ENCODE results near the gene CAD.
A peak's percentile ranks its signal among the peaks of the same experiment; 100 is the strongest.

CAD gene

GRCh38 chr2:27212626-27213471 is 4.3 kb upstream of the CAD start:
- Histone ChIP-seq H3K9ac (ENCODE audit: insufficient read length) (peak overlapping the region; percentile 97), H3K27ac (peak overlapping the region; percentile 93), H3K9me3 (ENCODE audit: low read depth, low read length) (no peaks in the 10 kb centered on the region), H3K36me3 (ENCODE audit: insufficient read depth, low read length) (peaks cover 42% of the 10 kb centered on the region), H3K4me3 (peak overlapping the region; percentile 80)
- DNase-seq (ENCODE audit: low read depth, low spot score) = no peak
- TF ChIP-seq POLR2AphosphoS5 (IDR thresholded peaks at IDR 0.05; ENCODE audit: borderline replicate concordance, low read depth, low read length) (0 out of 2 replicates have a peak, but pooled peaks have one; percentile 36), EZH2 (IDR thresholded peaks at IDR 0.05) (no peak)

GRCh38 chr2:27214941-27215340 is 2.2 kb upstream of the CAD start:
- H3K27ac ChIP-seq = peak overlapping the region; percentile 93

GRCh38 chr2:27216416-27217137 is 592 bp upstream of the CAD start:
- peak overlapping the region; percentile 93 for H3K27ac ChIP-seq
- peaks cover 53% of the 10 kb centered on the region for H3K36me3 ChIP-seq (ENCODE audit: insufficient read depth, low read length)
- peak overlapping the region; percentile 85 for H3K4me3 ChIP-seq
- DNase-seq (ENCODE audit: low read depth, low spot score) = no peak
- no peak overlapping the region for H3K9ac ChIP-seq (ENCODE audit: insufficient read length)
- H3K9me3 ChIP-seq (ENCODE audit: low read depth, low read length) = no peaks in the 10 kb centered on the region
- TF ChIP-seq EZH2 (IDR thresholded peaks at IDR 0.05) (no peak), POLR2AphosphoS5 (IDR thresholded peaks at IDR 0.05; ENCODE audit: borderline replicate concordance, low read depth, low read length) (no peak)

More at GRCh38 chr2:27214941-27215340, 2.2 kb upstream of the CAD start:
- TF ChIP-seq POLR2AphosphoS5 (IDR thresholded peaks at IDR 0.05; ENCODE audit: borderline replicate concordance, low read depth, low read length) = no peak
- TF ChIP-seq EZH2 (IDR thresholded peaks at IDR 0.05) = no peak
- no peak for TF ChIP-seq FOXP2 (optimal IDR thresholded peaks at IDR 0.05; ENCODE audit: control extremely low read depth, extremely low read length, insufficient read depth)
- Histone ChIP-seq H3K9ac (ENCODE audit: insufficient read length) (peak overlapping the region; percentile 27), H3K36me3 (ENCODE audit: insufficient read depth, low read length) (peaks cover 40% of the 10 kb centered on the region), H3K9me3 (ENCODE audit: low read depth, low read length) (no peaks in the 10 kb centered on the region), H3K4me3 (peak overlapping the region; percentile 53)
- DNase-seq (ENCODE audit: low read depth, low spot score) = no peak

DNA sequence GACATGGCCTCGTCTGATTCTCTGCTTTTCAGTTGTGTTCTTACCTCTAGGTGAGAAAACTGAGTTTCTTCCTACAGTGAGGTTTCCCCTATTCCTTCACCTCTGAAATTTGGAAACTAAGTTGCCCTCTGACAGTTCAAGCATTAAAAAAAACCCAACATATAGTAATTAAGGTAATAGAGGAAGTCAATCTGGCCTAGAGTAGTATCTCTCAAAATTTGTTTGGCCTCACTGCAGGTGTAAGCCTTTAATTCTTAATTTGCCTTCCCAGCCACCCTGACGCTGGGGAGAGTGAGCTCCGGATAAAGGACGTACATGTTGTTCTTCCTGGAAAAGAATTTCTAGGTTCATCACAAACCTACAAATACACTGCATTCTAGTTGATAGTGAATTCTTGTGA is 1.4 kb downstream of the CAD start:
- DNase-seq (ENCODE audit: low read depth, low spot score) = no peak
- H3K27ac ChIP-seq = peak overlapping the region; percentile 93; the same call in 1 of the 2 replicates
- H3K4me3 ChIP-seq = peak overlapping the region; percentile 85
- no peak for TF ChIP-seq EZH2 (IDR thresholded peaks at IDR 0.05)
- TF ChIP-seq FOXP2 (optimal IDR thresholded peaks at IDR 0.05; ENCODE audit: control extremely low read depth, extremely low read length, insufficient read depth) = no peak
- TF ChIP-seq POLR2AphosphoS5 (IDR thresholded peaks at IDR 0.05; ENCODE audit: borderline replicate concordance, low read depth, low read length) = no peak
- H3K9me3 ChIP-seq (ENCODE audit: low read depth, low read length) = no peaks in the 10 kb centered on the region
- H3K36me3 ChIP-seq (ENCODE audit: insufficient read depth, low read length) = peaks cover 73% of the 10 kb centered on the region
- H3K9ac ChIP-seq (ENCODE audit: insufficient read length) = peak overlapping the region; percentile 80

DNA sequence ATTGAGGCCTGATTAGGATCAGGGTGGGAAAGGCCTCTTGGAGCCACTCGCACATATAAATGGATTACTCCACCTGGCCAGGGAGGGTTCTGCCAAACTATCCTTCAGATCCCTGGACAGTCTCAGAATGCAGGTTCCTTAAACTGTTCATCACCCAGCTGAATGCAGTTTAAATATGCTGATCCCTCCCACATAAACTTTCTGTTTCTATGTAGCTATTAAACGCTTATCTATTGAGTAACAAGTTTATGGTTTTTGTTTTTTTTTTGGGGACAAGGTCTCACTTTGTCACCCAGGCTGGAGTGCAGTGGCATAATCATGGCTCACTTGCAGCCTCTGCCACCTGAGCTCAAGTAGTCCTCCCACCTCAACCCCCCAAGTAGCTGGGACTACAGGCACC is 1.9 kb downstream of the CAD start:
- TF ChIP-seq POLR2AphosphoS5 (IDR thresholded peaks at IDR 0.05; ENCODE audit: borderline replicate concordance, low read depth, low read length) (no peak), FOXP2 (optimal IDR thresholded peaks at IDR 0.05; ENCODE audit: control extremely low read depth, extremely low read length, insufficient read depth) (no peak), EZH2 (IDR thresholded peaks at IDR 0.05) (no peak)
- Histone ChIP-seq H3K9me3 (ENCODE audit: low read depth, low read length) (no peaks in the 10 kb centered on the region), H3K27ac (no peak overlapping the region), H3K9ac (ENCODE audit: insufficient read length) (peak overlapping the region; percentile 80), H3K36me3 (ENCODE audit: insufficient read depth, low read length) (peaks cover 75% of the 10 kb centered on the region), H3K4me3 (peak overlapping the region; percentile 85)
- no peak for DNase-seq (ENCODE audit: low read depth, low spot score)

- H3K9me3 ChIP-seq (ENCODE audit: low read depth, low read length) = no peaks in the 10 kb centered on the region
- H3K9ac ChIP-seq (ENCODE audit: insufficient read length) = no peak overlapping the region
- peak overlapping the region; percentile 51; the same call in 1 of the 2 replicates for H3K27ac ChIP-seq
- H3K4me3 ChIP-seq = no peak overlapping the region
- peaks cover 84% of the 10 kb centered on the region for H3K36me3 ChIP-seq (ENCODE audit: insufficient read depth, low read length)
- no peak for TF ChIP-seq EZH2 (IDR thresholded peaks at IDR 0.05)
- no peak for TF ChIP-seq POLR2AphosphoS5 (IDR thresholded peaks at IDR 0.05; ENCODE audit: borderline replicate concordance, low read depth, low read length)
- TF ChIP-seq FOXP2 (optimal IDR thresholded peaks at IDR 0.05; ENCODE audit: control extremely low read depth, extremely low read length, insufficient read depth) = no peak
- no peak for DNase-seq (ENCODE audit: low read depth, low spot score)
Measured at GRCh38 chr2:27220091-27220490, 2.9 kb downstream of the CAD start.

DNA sequence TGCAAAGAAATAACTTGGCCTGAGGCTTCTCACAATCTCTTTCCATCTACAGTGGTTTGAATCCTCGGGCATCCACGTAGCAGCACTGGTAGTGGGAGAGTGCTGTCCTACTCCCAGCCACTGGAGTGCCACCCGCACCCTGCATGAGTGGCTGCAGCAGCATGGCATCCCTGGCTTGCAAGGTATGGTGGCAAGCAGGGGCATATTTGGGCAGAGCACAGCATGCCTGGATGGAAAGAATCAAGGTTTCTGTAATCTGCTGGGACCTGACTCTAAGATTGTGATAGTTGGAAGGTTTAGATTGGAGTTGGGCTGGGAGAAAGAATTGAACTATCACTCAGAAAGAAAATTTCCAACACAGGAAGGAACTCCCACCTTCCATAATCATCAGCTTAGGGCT is 4.0 kb downstream of the CAD start:
- no peak overlapping the region for H3K27ac ChIP-seq
- peaks cover 87% of the 10 kb centered on the region for H3K36me3 ChIP-seq (ENCODE audit: insufficient read depth, low read length)
- H3K4me3 ChIP-seq = no peak overlapping the region
- no peak for DNase-seq (ENCODE audit: low read depth, low spot score)
- no peak for TF ChIP-seq FOXP2 (optimal IDR thresholded peaks at IDR 0.05; ENCODE audit: control extremely low read depth, extremely low read length, insufficient read depth)
- TF ChIP-seq EZH2 (IDR thresholded peaks at IDR 0.05) = no peak
- no peaks in the 10 kb centered on the region for H3K9me3 ChIP-seq (ENCODE audit: low read depth, low read length)
- H3K9ac ChIP-seq (ENCODE audit: insufficient read length) = no peak overlapping the region

GRCh38 chr2:27222407-27222806 is 5.2 kb downstream of the CAD start:
- DNase-seq (ENCODE audit: low read depth, low spot score) = no peak
- Histone ChIP-seq H3K27ac (no peak overlapping the region), H3K9me3 (ENCODE audit: low read depth, low read length) (no peaks in the 10 kb centered on the region), H3K36me3 (ENCODE audit: insufficient read depth, low read length) (peaks cover 91% of the 10 kb centered on the region), H3K4me3 (no peak overlapping the region), H3K9ac (ENCODE audit: insufficient read length) (no peak overlapping the region)
- TF ChIP-seq FOXP2 (optimal IDR thresholded peaks at IDR 0.05; ENCODE audit: control extremely low read depth, extremely low read length, insufficient read depth) (no peak), EZH2 (IDR thresholded peaks at IDR 0.05) (no peak), POLR2AphosphoS5 (IDR thresholded peaks at IDR 0.05; ENCODE audit: borderline replicate concordance, low read depth, low read length) (no peak)
